Panc1 (cell line): ENCODE results near the gene TULP3. TPM values are rescaled to one million over a fixed set of nuclear protein-coding genes. Genes with fewer than 3 reads are reported as not detected.

Experiments used
- ATAC-seq: fragments of 200-7000 bp; cut with Tn5 transposase; 2 replicates; pipeline ENCODE4 v1.9.1; 2020; ENCODE audit warnings: mild to moderate bottlenecking, moderate library complexity
- BruUV-seq: library from RNA; stranded (reverse); fragments of 400-500 nt; replicated peaks from 2 replicates; lab custom pipeline; 2021; lab: Mats Ljungman, UMichigan
- CTCF ChIA-PET: fragments of 300-600 bp; sonication (Branson Sonifier 250); formaldehyde crosslinking; loops from one replicate; lab custom pipeline; 2022; ENCODE audit warnings: antibody characterized with exemption; lab: Charles Lee
- POLR2A ChIA-PET: fragments of 300-600 bp; sonication (Branson Sonifier 250); formaldehyde crosslinking; loops from one replicate; lab custom pipeline; 2022; ENCODE audit warnings: antibody characterized with exemption; lab: Charles Lee
- DNase-seq: peaks from one replicate; pipeline ENCODE4 v3.0.0-alpha.2; 2010; ENCODE audit warnings: low read depth, low spot score
- H3K27ac ChIP-seq: 2 replicates; pipeline ENCODE4 v1.5.1; 2011; ENCODE audit warnings: mild to moderate bottlenecking, low read length, inconsistent platforms
- H3K27me3 ChIP-seq: fragments of 200-500 bp; sonication (Bioruptor generic); 2 replicates; pipeline ENCODE4 v1.6.0; 2014; ENCODE audit warnings: low read length, inconsistent platforms; ENCODE audit not compliant: control insufficient read depth, insufficient read depth
- H3K36me3 ChIP-seq: fragments of 200-500 bp; sonication (Bioruptor generic); 2 replicates; pipeline ENCODE4 v1.5.1; 2014; ENCODE audit warnings: inconsistent platforms, mild to moderate bottlenecking, low read length, moderate library complexity; ENCODE audit not compliant: control insufficient read depth, insufficient read depth
- H3K4me1 ChIP-seq: 2 replicates; pipeline ENCODE4 v1.5.1; 2011; ENCODE audit warnings: inconsistent platforms, mild to moderate bottlenecking, low read length, moderate library complexity; ENCODE audit not compliant: control insufficient read depth, insufficient read depth
- H3K4me3 ChIP-seq, 2 experiments: 2 replicates each; pipeline ENCODE4 v1.5.1; 2011 to 2012; ENCODE audit warnings: low read depth in 2 of 2, low read length in 2 of 2, mild to moderate bottlenecking in 2 of 2, inconsistent platforms in 1 of 2, moderate library complexity in 1 of 2
- H3K9me3 ChIP-seq: fragments of 200-500 bp; sonication (Bioruptor generic); 2 replicates; pipeline ENCODE4 v1.5.1; 2014; ENCODE audit warnings: low read depth, mild to moderate bottlenecking, inconsistent platforms, low read length, moderate library complexity; ENCODE audit not compliant: control insufficient read depth, insufficient read depth
- POLR2AphosphoS5 ChIP-seq: IDR thresholded peaks from 2 replicates; pipeline ENCODE4 v1.6.1; 2012; ENCODE audit warnings: mild to moderate bottlenecking, low read depth, low read length, moderate library complexity
- SIN3A ChIP-seq: IDR thresholded peaks from 2 replicates; pipeline ENCODE4 v1.6.1; 2012; ENCODE audit warnings: low read depth, mild to moderate bottlenecking, low read length, moderate library complexity, borderline replicate concordance; ENCODE audit not compliant: insufficient read depth
- TCF7L2 ChIP-seq: IDR thresholded peaks from 2 replicates; pipeline ENCODE4 v1.6.1; 2011; ENCODE audit warnings: mild to moderate bottlenecking, low read depth, low read length, inconsistent platforms
- in situ Hi-C: cut with HindIII; loops from 2 replicates; pipeline ENCODE4 v1.10.0; 2016; ENCODE audit warnings: low sequenced_read_pairs, low pct_unique_long_range_greater_than_20kb
- intact Hi-C: fragments of 100-400 bp; cut with micrococcal nuclease; formaldehyde crosslinking; loops from one replicate; pipeline ENCODE4 v1.10.0; 2022; ENCODE audit not compliant: unreplicated experiment
- total RNA-seq: library from RNA; stranded (reverse); gene quantifications from one replicate; pipeline ENCODE4 v1.2.1, GENCODE V29; 2021; ENCODE audit not compliant: unreplicated experiment
- TF ChIP-seq, protein P1 (sequence below): fragments of 450-650 bp; IDR thresholded peaks from 2 replicates; pipeline ENCODE4 v1.5.1; 2017; ENCODE audit warnings: mild to moderate bottlenecking
- TF ChIP-seq, protein P2 (sequence below), 2 experiments: IDR thresholded peaks; 2 replicates each; pipeline ENCODE4 v1.6.1; 2011 to 2012; ENCODE audit warnings: low read depth in 2 of 2, control low read depth in 1 of 2, low read length in 1 of 2, mild to moderate bottlenecking in 1 of 2, moderate library complexity in 1 of 2; ENCODE audit not compliant: insufficient read depth in 1 of 2

TULP3 gene
- total RNA-seq, 1 experiment from 2014 or later = 29.3 TPM

DNA sequence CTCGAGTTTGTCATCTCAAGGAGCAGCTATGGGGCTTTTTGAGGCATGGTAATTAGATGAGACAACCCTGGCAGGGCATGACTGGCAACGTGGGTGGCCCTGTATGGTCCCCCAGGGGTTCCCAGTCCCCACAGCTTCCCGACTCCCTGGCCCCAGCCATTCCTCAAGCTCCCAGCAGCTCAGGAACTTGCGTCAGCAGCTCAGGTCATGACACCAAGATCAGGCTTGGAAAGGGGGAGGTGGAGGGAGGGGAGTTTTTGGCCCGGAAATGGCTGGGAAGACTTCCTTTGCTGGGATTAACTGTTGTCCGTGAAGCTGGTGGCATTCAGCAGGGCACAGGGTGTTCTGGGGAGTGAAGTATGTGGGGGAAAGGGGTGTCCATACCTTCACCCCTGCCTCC is 45.4 kb upstream of the TULP3 start:
- Histone ChIP-seq H3K4me1 (no peaks in the 10 kb centered on the region), H3K36me3 (no peaks in the 10 kb centered on the region), H3K9me3 (no peaks in the 10 kb centered on the region), H3K27me3 (no peaks in the 10 kb centered on the region), H3K4me3 (no peak overlapping the region), H3K27ac (no peak overlapping the region)
- ATAC-seq (no peak), DNase-seq (no peak)
- BruUV-seq = no TSS peak
- in situ Hi-C loops (no loop called here), intact Hi-C loops (no loop called here)
- ChIA-PET CTCF (interaction anchor here (1.0 kb wide), 1 partner anchor 39 kb away, joined by 3 read pairs; no protein-coding TSS in a partner anchor), POLR2A (interaction anchor here (0.5 kb wide), 1 partner anchor 24 kb away, joined by 7 read pairs; no protein-coding TSS in a partner anchor)
- TF ChIP-seq SIN3A = no peak
- no peak for TF ChIP-seq TCF7L2
- TF ChIP-seq POLR2AphosphoS5 = no peak
- TF ChIP-seq, protein P1, sequence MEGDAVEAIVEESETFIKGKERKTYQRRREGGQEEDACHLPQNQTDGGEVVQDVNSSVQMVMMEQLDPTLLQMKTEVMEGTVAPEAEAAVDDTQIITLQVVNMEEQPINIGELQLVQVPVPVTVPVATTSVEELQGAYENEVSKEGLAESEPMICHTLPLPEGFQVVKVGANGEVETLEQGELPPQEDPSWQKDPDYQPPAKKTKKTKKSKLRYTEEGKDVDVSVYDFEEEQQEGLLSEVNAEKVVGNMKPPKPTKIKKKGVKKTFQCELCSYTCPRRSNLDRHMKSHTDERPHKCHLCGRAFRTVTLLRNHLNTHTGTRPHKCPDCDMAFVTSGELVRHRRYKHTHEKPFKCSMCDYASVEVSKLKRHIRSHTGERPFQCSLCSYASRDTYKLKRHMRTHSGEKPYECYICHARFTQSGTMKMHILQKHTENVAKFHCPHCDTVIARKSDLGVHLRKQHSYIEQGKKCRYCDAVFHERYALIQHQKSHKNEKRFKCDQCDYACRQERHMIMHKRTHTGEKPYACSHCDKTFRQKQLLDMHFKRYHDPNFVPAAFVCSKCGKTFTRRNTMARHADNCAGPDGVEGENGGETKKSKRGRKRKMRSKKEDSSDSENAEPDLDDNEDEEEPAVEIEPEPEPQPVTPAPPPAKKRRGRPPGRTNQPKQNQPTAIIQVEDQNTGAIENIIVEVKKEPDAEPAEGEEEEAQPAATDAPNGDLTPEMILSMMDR = no peak
- TF ChIP-seq, protein P2, sequence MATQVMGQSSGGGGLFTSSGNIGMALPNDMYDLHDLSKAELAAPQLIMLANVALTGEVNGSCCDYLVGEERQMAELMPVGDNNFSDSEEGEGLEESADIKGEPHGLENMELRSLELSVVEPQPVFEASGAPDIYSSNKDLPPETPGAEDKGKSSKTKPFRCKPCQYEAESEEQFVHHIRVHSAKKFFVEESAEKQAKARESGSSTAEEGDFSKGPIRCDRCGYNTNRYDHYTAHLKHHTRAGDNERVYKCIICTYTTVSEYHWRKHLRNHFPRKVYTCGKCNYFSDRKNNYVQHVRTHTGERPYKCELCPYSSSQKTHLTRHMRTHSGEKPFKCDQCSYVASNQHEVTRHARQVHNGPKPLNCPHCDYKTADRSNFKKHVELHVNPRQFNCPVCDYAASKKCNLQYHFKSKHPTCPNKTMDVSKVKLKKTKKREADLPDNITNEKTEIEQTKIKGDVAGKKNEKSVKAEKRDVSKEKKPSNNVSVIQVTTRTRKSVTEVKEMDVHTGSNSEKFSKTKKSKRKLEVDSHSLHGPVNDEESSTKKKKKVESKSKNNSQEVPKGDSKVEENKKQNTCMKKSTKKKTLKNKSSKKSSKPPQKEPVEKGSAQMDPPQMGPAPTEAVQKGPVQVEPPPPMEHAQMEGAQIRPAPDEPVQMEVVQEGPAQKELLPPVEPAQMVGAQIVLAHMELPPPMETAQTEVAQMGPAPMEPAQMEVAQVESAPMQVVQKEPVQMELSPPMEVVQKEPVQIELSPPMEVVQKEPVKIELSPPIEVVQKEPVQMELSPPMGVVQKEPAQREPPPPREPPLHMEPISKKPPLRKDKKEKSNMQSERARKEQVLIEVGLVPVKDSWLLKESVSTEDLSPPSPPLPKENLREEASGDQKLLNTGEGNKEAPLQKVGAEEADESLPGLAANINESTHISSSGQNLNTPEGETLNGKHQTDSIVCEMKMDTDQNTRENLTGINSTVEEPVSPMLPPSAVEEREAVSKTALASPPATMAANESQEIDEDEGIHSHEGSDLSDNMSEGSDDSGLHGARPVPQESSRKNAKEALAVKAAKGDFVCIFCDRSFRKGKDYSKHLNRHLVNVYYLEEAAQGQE (IDR thresholded peaks at IDR 0.05; ENCODE audit: insufficient read depth in 1 of 2, low read depth in 2 of 2, low read length in 1 of 2) = no peak

DNA sequence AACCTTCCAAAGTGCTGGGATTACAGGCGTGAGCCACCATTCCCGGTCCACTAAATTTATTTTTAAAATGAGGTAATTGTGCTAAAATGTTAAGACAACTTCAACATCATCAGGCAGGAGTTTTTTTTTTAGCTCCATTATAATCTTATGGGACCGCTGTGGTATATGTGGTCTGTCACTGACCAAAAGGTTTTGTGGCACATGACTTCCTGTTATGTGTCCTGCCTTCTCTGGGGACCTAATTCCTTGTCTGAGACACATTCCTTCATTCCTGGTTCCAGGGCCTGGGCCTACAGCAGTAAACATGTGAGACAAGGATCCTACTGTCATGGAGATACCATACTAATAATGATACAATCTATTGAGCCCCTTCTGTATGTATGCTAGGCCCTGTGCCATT is 38.8 kb upstream of the TULP3 start:
- in situ Hi-C loops (no loop called here), intact Hi-C loops (no loop called here)
- TF ChIP-seq, protein P2 (IDR thresholded peaks at IDR 0.05; ENCODE audit: insufficient read depth in 1 of 2, low read depth in 2 of 2, low read length in 1 of 2) = no peak
- TF ChIP-seq TCF7L2 = no peak
- no peak for TF ChIP-seq SIN3A
- TF ChIP-seq, protein P1 = no peak
- TF ChIP-seq POLR2AphosphoS5 = no peak
- Histone ChIP-seq H3K27ac (no peak overlapping the region), H3K27me3 (no peaks in the 10 kb centered on the region), H3K4me1 (no peaks in the 10 kb centered on the region), H3K9me3 (no peaks in the 10 kb centered on the region), H3K36me3 (no peaks in the 10 kb centered on the region), H3K4me3 (no peak overlapping the region)
- no TSS peak for BruUV-seq
- ATAC-seq (no peak), DNase-seq (no peak)
- ChIA-PET CTCF (interaction anchor here (0.6 kb wide), 1 partner anchor 347 kb away, joined by 3 read pairs; no protein-coding TSS in a partner anchor), POLR2A (no interaction called here)
